Stimulated activated CD8-positive, alpha-beta memory T cell treated with anti-CD3 and anti-CD28 coated beads, Interleukin-15, amount 100 ng/mL, for 1 hour (primary cell): Measurements from ENCODE around the gene RAB36.

Experiments
- DNase-seq: peaks from one replicate; pipeline ENCODE4 v3.0.0-alpha.2; 2020; ENCODE audit warnings: low read depth

The RAB36 gene

GRCh38 chr22:23182309-23183060 lies 37.2 kb downstream of the RAB36 start:
- DNase-seq = no peak

- no peak for DNase-seq
Observed at GRCh38 chr22:23183061-23183698, 37.9 kb downstream of the RAB36 start.

- DNase-seq = no peak
Observed at GRCh38 chr22:23184100-23184763, 39.0 kb downstream of the RAB36 start.

- no peak for DNase-seq
Observed at GRCh38 chr22:23184764-23185113, 39.5 kb downstream of the RAB36 start.

GRCh38 chr22:23187211-23187610 lies 41.9 kb downstream of the RAB36 start:
- no peak for DNase-seq

GRCh38 chr22:23187871-23188700 lies 42.8 kb downstream of the RAB36 start:
- no peak for DNase-seq

- no peak for DNase-seq
Observed at GRCh38 chr22:23190526-23190925, 45.2 kb downstream of the RAB36 start.

- DNase-seq = no peak
Observed at GRCh38 chr22:23192133-23192532, 46.9 kb downstream of the RAB36 start.

- no peak for DNase-seq
Observed at GRCh38 chr22:23192558-23192957, 47.3 kb downstream of the RAB36 start.

GRCh38 chr22:23193196-23193827 lies 48.0 kb downstream of the RAB36 start:
- DNase-seq = no peak

- no peak for DNase-seq
Observed at GRCh38 chr22:23193882-23194281, 48.6 kb downstream of the RAB36 start.

GRCh38 chr22:23196165-23196564 lies 50.9 kb downstream of the RAB36 start:
- no peak for DNase-seq

GRCh38 chr22:23197836-23198235 lies 52.6 kb downstream of the RAB36 start:
- DNase-seq = no peak

- no peak for DNase-seq
Observed at GRCh38 chr22:23199159-23199558, 53.9 kb downstream of the RAB36 start.

GRCh38 chr22:23200898-23201297 lies 55.6 kb downstream of the RAB36 start:
- DNase-seq = no peak

GRCh38 chr22:23202812-23203451 lies 57.7 kb downstream of the RAB36 start:
- no peak for DNase-seq

GRCh38 chr22:23203452-23204124 lies 58.3 kb downstream of the RAB36 start:
- DNase-seq = no peak

- DNase-seq = no peak
Observed at GRCh38 chr22:23204125-23204488, 58.8 kb downstream of the RAB36 start.

GRCh38 chr22:23204541-23205157 lies 59.4 kb downstream of the RAB36 start:
- no peak for DNase-seq

GRCh38 chr22:23205339-23206049 lies 60.2 kb downstream of the RAB36 start:
- DNase-seq = no peak
